GM21576 (cell line): Measurements from ENCODE around the gene EPB41L4A.

Experiments used
- ATAC-seq: cut with Tn5 transposase; IDR thresholded peaks from one replicate; pipeline ENCODE4 v1.9.1; 2021; ENCODE audit warnings: mild to moderate bottlenecking, moderate library complexity; ENCODE audit not compliant: unreplicated experiment

Gene EPB41L4A

DNA sequence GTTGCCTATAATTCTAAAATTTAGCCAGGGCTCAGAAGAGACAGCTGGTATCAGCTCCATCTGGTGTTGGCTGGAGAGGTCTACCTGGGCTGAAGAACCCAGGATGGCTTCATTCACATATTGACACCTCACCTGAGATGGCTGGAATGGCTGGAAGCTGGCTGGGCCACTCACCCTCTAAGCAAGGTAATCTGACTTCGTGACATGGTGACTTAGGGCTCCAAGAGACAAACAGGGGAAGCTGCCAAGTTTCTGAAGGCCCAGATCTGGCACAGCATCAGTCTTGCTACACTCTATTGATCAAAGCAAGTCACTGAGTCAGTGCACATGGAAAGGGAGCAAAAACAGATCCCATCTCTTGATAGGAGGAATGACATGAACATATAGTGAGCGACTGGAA is 102.3 kb downstream of the EPB41L4A start:
- ATAC-seq, result no peak

DNA sequence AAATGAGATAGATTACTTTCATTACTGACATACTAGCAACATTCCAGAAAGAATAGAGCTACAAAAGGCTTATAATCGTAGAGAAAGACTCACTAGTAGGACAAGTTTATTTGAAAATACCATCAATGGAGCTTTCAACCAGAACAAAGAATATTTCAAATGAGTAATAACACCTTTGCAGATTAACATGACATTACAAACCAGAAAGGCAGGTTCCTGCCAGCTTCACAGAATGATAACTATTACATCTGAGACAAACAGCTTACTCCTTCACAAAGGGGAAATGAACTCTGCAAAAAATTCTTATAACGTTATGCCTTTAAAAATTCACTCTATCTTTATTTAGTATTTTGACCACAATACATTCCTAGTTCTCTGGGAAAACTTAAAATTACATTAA is 103.1 kb downstream of the EPB41L4A start:
- ATAC-seq, result no peak

DNA sequence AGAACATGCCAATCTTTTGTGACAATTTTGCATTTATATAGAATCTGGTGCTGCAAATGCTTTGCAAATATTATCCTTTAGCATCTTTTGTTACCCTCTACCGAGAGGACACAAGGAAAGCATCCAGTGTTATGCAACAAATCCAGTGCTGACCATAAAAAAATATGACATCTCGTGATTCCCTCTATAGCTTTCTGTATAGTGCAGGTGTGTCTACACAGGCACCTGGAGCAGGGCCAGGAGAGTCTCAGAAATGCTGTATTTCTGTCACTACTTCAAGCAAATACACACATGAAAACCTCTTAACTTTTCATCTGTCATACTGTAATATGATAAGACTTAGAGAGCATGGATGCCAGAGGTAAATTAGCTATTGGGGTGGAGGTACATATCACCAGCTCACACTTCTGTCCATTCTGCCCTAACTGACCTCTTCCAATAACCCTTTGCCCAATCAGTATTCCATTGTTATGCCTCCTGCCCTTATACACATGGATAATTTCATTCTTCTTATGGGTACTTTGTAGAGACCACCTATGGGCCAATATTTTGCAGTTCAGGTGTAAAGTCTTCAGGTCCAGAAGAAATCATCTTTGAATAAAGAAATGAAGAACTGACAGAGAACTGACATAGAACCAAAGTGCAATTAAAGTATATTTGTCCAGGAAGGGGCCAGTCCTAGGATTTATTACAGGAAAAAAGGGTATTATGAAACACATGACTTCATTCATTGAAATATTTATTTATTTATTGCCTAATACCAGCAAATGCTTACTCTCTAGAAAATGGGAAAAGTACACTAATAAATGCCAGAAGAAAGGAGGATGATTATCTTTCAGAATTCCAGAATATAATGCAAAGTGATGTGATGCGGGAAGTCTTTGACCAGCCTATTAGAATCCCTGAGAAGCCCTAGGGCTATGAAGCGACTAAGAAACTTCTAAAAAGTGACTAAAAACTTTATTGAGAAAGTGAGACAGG is 106.5 kb downstream of the EPB41L4A start:
- no peak for ATAC-seq

DNA sequence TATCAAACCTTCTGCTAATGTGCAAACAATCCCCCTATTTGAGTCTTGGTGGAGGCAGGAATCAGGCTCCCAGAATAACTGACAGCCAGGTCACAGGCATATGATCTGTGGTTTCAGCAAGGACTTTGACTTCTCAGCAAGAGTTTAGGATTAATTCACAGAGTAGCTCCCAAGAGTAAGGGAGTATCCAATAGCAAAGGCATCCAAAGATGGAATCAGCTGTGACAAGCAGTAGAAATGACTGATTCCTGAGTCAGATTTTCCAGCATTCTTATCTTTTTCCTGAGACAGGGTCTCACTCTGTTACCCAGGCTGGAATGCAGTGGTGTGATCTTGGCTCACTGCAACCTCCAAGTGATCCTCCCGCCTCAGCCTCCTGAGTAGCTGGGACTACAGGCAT is 108.3 kb downstream of the EPB41L4A start:
- no peak for ATAC-seq

DNA sequence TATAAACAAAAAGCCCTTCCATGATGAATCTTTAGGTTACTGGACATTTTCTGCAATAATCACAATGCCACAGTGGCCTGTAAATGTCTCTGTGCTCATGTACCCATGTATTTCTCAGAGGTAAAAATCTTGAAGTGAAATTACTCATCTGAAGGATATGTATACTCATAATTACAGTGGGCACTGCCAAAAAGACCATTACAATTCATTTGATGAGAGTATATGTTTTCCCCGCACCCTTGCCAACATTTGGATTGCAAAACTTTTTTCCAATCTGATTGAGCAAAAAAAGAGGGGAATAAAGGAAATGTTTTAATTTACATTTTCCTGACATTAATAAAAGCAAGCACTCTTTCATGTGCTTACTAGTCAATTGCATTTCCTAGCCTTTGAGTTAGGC is 110.5 kb downstream of the EPB41L4A start:
- ATAC-seq, result no peak

DNA sequence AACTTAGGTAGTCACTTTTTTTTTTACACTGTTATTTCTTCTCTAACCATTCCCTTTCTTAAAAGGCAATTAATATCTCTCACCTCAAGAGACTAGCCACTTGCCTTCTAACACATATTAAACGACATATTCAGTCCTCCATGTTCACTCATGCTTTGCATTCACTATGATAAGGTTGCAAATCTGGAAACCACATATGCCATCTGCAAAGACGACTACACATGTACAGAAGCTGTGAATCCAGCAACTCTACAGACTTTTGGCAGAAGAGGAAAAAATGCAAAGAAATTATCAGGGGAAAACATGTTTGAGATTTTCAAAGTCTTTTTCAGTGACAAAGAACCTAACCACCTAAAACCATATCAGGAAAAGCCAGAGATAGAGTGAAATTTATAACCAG is 112.1 kb downstream of the EPB41L4A start:
- no peak for ATAC-seq

DNA sequence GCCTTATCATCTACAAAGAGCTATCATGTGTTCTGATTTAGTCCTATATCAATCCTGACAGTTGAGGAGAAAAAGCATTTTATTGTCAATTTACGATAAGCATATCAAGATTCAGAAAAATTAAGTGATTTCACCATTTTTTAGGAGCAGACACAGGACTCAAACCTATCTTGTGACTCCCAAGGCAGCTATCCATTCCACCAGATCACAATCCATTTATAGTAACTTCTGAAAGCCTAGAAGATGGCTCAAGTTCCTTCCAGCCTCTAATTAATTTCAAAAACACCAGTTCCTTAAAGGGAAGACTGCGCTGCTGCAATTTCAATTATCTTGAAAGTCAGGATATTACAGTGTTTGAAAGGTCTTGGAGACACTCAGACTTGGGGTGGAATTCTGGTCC is 114.3 kb downstream of the EPB41L4A start:
- no peak for ATAC-seq

DNA sequence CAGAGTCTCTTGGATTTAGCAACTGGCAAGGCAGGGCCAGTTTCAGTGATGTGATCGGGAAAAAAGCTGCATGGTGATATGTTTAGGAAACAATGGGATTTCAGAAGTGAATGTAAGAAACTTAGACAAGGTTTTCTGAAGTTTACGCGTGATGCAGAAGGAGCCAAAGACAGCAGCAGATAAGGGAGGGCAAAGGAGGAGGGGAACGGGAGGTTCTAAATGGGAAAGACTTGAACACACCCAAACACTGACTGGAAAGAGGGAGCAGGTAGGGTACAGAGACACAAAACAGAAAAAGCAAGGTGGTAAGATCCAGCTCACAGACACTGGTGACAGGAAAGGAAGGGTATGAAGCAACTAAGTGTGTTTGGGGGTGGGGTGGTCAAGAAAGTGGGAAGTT is 115.4 kb downstream of the EPB41L4A start:
- no peak for ATAC-seq

DNA sequence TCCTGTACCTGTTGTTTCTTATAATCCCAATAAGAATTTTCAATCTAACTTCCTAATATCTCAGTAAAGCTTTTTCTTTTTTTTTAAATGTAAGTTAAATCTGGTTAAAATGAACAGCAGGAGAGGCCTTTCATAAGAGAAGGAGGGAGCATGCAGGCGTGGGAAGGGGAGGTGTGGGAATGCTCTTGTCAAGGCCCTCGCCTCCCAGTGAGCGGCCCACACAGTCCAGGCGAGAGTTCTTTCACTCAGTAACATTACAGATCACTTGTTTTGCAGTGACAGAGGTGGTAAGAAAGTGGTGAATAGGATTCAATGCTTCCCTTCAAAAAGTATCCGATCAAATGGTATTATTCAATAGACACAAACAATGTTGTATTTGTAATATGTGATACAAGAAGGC is 125.0 kb downstream of the EPB41L4A start:
- no peak for ATAC-seq

DNA sequence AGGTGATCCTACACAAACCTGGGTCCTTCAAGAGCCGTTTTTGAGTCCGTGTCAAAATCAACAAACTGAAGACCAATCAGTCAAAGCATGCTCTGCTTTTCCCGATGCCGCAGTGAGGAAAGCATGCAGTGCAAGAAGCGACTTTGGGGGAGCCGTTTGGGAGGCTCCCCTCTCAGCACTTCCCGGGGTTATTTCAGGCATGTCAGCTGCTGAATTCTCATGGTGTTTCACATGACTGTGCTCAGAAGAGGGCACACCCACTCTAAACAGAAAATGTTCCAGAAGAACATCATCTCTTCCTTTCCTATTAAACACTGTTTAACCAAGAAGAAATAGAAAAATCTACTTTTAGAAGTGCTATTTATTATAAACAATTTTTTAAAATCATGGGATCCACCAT is 125.5 kb downstream of the EPB41L4A start:
- ATAC-seq, result no peak

DNA sequence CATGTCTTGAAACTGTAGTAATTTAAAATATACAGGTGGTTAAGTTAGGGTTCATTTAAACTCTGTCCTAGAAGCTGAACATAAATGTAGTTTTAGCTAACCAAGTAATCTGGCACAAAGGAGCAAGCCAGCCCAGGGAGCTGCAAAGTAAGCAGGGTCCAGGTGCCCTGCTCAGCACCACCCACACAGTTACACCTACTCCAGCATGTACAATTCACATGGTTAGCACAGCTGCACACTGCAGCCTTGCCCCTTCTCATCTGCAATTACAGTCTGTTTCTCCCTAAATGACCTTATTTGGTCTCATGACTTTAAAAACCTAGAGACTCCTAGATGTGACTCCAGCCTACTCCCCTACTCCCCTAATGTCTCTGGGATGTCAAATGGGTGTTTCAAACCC is 128.4 kb downstream of the EPB41L4A start:
- ATAC-seq, result no peak

DNA sequence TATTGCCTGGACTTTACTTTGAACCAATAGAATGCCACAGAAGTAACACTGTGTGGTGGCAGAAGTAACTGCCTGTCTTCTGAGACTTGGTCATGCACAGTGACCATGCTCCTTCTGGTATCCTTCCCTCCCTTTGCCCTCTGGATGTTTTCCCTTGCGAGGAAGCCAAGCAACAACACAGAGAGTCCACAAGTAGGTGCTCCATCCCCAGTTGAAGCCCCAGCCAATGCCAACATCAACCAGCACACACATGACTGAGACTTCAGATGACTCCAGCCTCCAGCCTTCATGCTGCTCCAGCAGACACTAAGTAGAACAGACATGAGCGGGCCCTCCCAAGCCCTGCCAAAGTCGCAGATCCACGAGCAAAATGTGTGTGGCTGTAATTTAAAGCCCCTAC is 129.6 kb downstream of the EPB41L4A start:
- ATAC-seq, result no peak

DNA sequence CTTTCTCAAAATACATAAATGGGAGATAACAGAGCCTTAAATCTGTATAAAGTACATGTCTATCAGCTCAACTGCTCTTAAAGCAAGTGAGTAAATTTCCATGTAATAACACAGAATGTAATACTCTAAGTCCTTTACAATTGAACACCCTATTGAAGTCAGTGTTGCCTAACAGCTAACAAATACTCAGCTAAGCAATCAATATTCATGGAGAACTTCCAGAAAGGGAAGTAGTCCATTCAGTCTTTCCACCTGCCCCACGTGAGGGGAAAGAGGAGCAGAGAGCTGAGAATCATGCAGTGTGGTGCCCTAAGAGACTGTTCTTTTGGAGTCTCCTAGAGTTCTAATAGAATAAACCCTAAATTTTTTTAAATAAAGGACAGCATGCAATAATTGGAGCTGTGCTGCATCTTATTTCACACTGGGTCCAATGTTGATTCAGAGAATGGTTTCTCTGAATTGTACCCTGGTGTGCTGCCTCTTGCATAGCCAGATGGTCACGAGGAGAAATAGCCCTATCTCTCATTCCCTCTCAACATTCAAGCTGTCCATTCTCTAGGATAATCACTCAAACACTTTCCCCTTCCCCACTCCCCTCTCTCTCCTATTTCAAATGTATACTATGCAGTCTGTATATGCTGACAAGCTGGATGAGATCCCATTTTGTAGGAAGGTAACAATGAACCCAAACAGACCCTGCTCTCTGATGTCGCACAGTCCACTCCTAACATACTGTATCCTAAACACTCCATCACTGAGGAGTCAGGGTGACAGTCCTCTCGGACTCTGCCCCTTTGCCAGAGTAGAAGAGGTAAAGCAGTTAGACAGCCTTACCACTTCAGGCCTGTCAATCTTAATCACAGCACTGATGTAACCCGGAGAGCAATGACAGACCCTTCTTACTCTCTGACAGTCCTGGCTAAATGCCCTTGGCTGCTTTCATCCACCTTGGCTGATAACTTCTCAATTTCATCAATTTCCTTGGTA is 134.8 kb downstream of the EPB41L4A start:
- ATAC-seq, result no peak

DNA sequence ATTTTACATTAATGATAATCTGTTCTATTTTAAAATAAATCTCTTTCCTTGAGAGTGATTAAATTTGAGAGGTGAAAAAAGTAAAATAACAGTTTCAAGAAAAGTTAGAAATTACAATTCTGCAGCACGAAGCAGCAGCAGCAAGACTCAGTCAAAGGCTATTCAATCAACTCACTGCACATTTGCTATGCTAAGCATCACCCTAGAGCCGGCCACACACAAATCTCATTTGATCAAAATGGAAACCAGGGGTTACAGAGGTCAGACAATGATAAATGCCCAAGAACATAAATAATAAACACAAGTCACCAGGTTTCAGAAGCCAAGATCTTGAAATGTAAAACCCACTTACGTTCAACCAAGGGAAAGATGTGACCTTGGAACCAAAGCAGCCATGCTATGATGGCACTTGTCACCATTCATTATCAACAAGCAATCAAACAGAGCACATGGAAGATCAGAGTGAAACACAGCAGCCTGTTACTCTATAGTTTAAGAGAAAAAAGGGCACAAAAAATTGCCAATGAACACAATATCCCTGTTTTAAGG is 136.0 kb downstream of the EPB41L4A start:
- ATAC-seq, result no peak

DNA sequence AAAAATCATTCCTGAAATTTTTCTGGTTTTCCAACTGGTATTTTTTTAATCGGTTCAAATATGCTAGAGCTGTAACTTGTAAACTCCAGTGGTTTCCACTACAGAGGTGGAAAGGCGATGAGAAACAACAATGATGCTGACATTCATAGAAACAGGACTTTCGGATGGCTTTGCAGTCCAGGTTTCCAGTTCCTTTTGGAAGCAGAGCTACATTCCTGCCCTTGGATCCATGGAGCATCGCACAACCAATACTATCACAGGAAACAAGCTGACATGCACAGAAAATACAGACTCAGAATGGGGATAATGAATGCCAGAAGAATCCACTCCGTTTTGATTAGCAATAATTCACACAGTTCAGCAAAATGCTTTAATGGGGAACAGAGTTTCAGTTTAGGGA is 140.0 kb downstream of the EPB41L4A start:
- no peak for ATAC-seq

DNA sequence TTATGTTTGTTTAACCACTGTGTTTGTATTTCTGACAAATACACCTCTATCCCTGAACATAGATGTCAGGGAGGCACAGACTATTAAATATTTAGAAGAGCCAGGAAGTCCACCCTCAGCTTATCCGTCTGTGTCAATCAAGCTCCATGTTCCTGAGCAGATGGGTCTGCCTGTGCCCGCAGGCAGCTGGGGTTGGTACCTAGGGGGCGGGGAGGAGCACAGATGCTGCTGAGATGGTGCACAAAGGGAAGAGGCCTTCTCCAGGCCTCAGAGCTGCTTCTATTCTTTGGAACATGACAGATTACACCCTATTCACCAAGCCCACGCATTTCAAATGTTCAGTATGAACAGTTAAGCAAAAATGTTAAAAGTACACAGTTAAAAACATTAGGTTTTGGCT is 142.1 kb downstream of the EPB41L4A start:
- no peak for ATAC-seq

DNA sequence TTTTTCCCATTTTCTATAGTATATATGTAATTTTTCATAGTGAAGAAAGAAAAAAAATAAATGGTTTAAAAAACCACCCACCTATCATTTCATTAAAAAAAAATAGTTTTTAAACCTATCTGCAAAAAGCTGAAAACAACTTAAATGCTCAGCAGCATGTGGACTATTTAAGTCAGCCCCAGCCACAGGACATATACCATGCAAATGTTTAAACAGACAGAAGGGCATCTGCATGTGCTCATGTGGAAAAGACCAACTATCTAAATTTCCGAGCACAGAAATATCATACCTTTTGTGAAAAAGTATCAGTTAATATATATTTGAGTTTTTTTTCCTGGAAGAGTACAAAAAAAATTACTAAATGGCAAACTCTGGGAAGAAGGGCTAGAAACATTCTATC is 143.4 kb downstream of the EPB41L4A start:
- ATAC-seq, result no peak

DNA sequence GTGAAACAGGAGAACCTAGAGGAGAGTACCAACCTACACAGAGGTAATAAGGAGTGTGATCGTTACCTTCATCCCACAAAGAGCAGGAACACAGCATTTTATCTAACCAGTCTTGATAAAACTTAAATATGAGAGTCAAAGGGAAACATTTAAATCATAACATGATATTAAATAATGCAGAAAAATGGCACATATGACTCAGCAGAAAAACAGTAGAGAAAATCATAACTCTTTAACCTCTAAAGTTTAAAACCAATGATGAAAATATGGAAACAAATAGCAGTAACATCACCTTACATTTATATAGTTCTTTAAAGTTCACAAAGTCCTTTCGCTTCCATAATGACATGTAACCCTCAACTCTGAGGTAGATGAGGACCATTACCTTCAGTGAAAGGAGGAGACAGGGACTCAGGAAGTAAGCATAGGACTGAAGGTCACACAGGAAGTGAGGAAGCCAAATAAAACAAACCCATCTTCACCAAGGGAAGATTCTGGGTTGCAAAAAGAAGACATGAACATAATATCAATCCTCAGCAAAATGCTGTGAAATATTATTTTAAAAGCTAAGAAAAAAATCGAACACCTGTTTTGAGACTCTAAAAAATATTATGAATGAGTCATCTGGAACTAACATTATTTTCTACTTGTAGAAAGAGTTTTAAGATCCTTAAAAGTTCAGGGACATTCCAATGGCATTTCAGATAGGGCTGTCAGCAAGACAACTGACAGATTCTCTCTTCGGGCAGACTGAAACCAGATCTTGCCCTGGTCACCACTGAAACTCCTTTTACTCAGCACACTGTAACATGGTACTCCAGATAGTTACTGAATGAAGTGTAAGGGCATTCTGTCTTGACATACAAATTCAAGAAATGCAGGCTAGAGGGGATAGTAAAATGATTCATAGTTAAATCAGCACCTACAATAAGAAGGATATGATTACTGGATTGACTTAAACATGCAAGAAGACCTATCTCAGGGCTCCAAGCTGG is 148.5 kb downstream of the EPB41L4A start:
- ATAC-seq, result no peak

DNA sequence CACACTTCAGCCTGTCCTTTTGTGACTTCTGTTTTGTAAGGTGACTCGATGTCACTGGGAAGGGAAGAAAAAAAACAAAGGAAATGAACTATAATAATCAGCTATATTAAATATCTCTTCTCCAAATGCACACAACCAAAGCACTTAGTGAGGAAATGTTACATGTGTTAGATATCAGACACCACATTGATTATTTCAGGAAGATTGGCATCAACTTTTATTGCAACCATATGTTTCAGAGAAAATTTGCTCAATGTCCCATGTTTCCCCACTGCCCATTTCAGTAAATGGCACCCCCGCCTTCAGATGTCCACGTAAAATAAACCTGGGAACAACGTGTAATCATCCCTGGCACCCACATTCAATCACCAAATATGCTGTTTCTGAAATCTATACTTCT is 151.8 kb downstream of the EPB41L4A start:
- no peak for ATAC-seq

DNA sequence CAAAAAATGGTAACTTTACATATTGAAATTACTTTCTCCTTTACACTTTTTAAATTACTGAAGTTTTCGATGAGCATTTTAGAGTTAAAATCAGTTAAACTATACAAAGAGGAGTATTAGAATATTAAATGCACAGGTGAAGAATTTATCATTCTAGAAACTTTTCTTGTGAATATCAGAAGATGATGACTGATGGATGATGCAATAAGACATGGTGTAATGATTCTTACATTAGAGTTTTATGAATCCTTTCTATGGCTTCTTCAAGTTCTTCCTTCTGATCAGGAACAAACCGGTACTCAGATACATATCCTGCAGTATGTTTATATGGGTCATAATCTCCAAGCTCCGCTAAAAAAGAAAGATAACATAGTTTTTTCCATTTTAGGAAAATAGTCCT is 154.4 kb downstream of the EPB41L4A start:
- ATAC-seq, result no peak
